CD14-positive monocyte (primary cell): ENCODE results near the gene RINL. TPM values are rescaled to one million over a fixed set of nuclear protein-coding genes. Genes with fewer than 3 reads are reported as not detected.
"Not testable (repeated sequence)": the region's sequence is repeated elsewhere in the genome, so short reads cannot be mapped to it uniquely, and the experiment has no call there.

Source experiments
- DNase-seq, 3 donors: peaks; one replicate each; pipeline ENCODE4 v3.0.0-alpha.2; 2011 to 2022
- H2AFZ ChIP-seq: 2 replicates; pipeline ENCODE4 v1.6.0; 2012; ENCODE audit warnings: mild to moderate bottlenecking, low read depth, low read length, inconsistent platforms; ENCODE audit not compliant: insufficient read depth, poor library complexity, severe bottlenecking
- H3K27ac ChIP-seq, 2 donors: 1 replicate in 1 of 2; 2 replicates in 1 of 2; pipeline ENCODE4 v1.5.1; 2012 to 2013; ENCODE audit warnings: low read length in 2 of 2, control low read depth in 1 of 2, inconsistent platforms in 1 of 2, low read depth in 1 of 2, mild to moderate bottlenecking in 1 of 2
- H3K27me3 ChIP-seq, 2 donors: one replicate each; pipeline versions ENCODE4 v1.6.0 to v1.6.1; 2011 to 2013; ENCODE audit warnings: low read length in 2 of 2; ENCODE audit not compliant: control insufficient read depth in 2 of 2, insufficient read depth in 2 of 2
- H3K36me3 ChIP-seq, 2 donors: replicated peaks in 1 of 2; 1 replicate in 1 of 2; 2 replicates in 1 of 2; pipeline versions ENCODE4 v1.5.1 to v1.6.1; 2012 to 2013; ENCODE audit warnings: low read length in 2 of 2, control low read depth in 1 of 2, inconsistent platforms in 1 of 2, mild to moderate bottlenecking in 1 of 2; ENCODE audit not compliant: insufficient read depth in 2 of 2, control insufficient read depth in 1 of 2
- H3K4me1 ChIP-seq, 2 donors: 1 replicate in 1 of 2; 2 replicates in 1 of 2; pipeline versions ENCODE4 v1.5.1 to v1.6.1; 2012 to 2013; ENCODE audit warnings: low read length in 2 of 2, control low read depth in 1 of 2, inconsistent platforms in 1 of 2, mild to moderate bottlenecking in 1 of 2, moderate library complexity in 1 of 2; ENCODE audit not compliant: insufficient read depth in 2 of 2, control insufficient read depth in 1 of 2
- H3K4me2 ChIP-seq: replicated peaks from 2 replicates; pipeline ENCODE3; 2012; ENCODE audit warnings: low read length, moderate library complexity, mild to moderate bottlenecking; ENCODE audit not compliant: poor library complexity, severe bottlenecking; ENCODE audit errors: extremely low read depth
- H3K4me3 ChIP-seq, 3 experiments: fragments of 200-600 bp in 1 of 3; sonication (generic) in 1 of 3; replicated peaks in 1 of 3; 1 replicate in 2 of 3; 2 replicates in 1 of 3; pipeline ENCODE4 v1.5.1; 2011 to 2013; ENCODE audit warnings: low read length in 3 of 3, mild to moderate bottlenecking in 3 of 3, control low read depth in 2 of 3, low read depth in 2 of 3, inconsistent platforms in 1 of 3, moderate library complexity in 1 of 3
- H3K79me2 ChIP-seq: 2 replicates; pipeline ENCODE4 v1.6.0; 2012; ENCODE audit warnings: mild to moderate bottlenecking, control low read depth, inconsistent platforms, low read length, moderate library complexity; ENCODE audit not compliant: insufficient read depth
- H3K9ac ChIP-seq: 2 replicates; pipeline ENCODE4 v1.6.0; 2017; ENCODE audit warnings: low read length, mild to moderate bottlenecking; ENCODE audit not compliant: insufficient read depth, poor library complexity, severe bottlenecking
- H3K9me3 ChIP-seq, 2 donors: replicated peaks in 1 of 2; 1 replicate in 1 of 2; 2 replicates in 1 of 2; pipeline versions ENCODE4 v1.5.1 to v1.6.1; 2012 to 2013; ENCODE audit warnings: low read length in 2 of 2, control low read depth in 1 of 2; ENCODE audit not compliant: control insufficient read depth in 1 of 2, insufficient read depth in 1 of 2
- H4K20me1 ChIP-seq: 2 replicates; pipeline ENCODE4 v1.6.0; 2012; ENCODE audit warnings: mild to moderate bottlenecking, low read length, control low read depth, moderate library complexity; ENCODE audit not compliant: insufficient read depth
- H3K27ac Mint-ChIP-seq, 7 donors: one replicate each; pipeline ENCODE4 v1.8.0; 2020; ENCODE audit warnings: mild to moderate bottlenecking in 7 of 7, mixed read lengths in 7 of 7, moderate library complexity in 6 of 7, inconsistent platforms in 2 of 7
- H3K27me3 Mint-ChIP-seq, 3 donors: one replicate each; pipeline ENCODE4 v1.8.0; 2021 to 2022; ENCODE audit warnings: low read depth in 3 of 3, mild to moderate bottlenecking in 3 of 3, mixed read lengths in 3 of 3, moderate library complexity in 3 of 3, inconsistent platforms in 1 of 3
- H3K36me3 Mint-ChIP-seq, 2 donors: one replicate each; pipeline ENCODE4 v1.8.0; 2020; ENCODE audit warnings: mixed read lengths in 2 of 2, inconsistent platforms in 1 of 2, mild to moderate bottlenecking in 1 of 2
- H3K4me1 Mint-ChIP-seq: one replicate; pipeline ENCODE4 v1.8.0; 2020; ENCODE audit warnings: mild to moderate bottlenecking, mixed read lengths
- H3K4me3 Mint-ChIP-seq, 2 donors: one replicate each; pipeline ENCODE4 v1.8.0; 2020; ENCODE audit warnings: mild to moderate bottlenecking in 2 of 2, mixed read lengths in 2 of 2, moderate library complexity in 1 of 2
- H3K9me3 Mint-ChIP-seq, 7 donors: one replicate each; pipeline ENCODE4 v1.8.0; 2020 to 2022; ENCODE audit warnings: mixed read lengths in 7 of 7, mild to moderate bottlenecking in 6 of 7, moderate library complexity in 6 of 7, inconsistent platforms in 2 of 7
- CTCF ChIP-seq: fragments of 200-600 bp; IDR thresholded peaks from one replicate; pipeline ENCODE4 v1.8.0; 2022; ENCODE audit warnings: antibody characterized with exemption, mild to moderate bottlenecking
- WGBS: methylation state at CpG from one replicate; pipeline ENCODE4 v1.1.5; 2013; ENCODE audit warnings: missing lambda C conversion rate; ENCODE audit not compliant: insufficient coverage; 5-methylcytosine and 5-hydroxymethylcytosine counted together
- intact Hi-C, 2 donors: fragments of 100-400 bp; cut with micrococcal nuclease; formaldehyde crosslinking; loops; one replicate each; pipeline versions ENCODE4 v1.15.0 to v1.15.1; 2023
- polyA plus RNA-seq, 3 donors: library from polyadenylated mRNA; depleted of rRNA in 1 of 3; unstranded in 2 of 3; stranded (reverse) in 1 of 3; fragments of 300-500 nt in 2 of 3; fragments of >200 nt in 1 of 3; fragmentation: Illumina TruSeq in 2 of 3; gene quantifications; 1 replicate in 2 of 3; 2 replicates in 1 of 3; pipeline ENCODE4 v1.2.3, GENCODE V29; 2012 to 2021

RINL gene
- polyA plus RNA-seq, 3 donors: 4.1 to 13.5 (median 7.2) TPM

GRCh38 chr19:38831142-38831605, 46.9 kb downstream of the RINL start:
- Histone ChIP-seq H3K9ac (peak overlapping the region; percentile 81), H2AFZ (peak overlapping the region; percentile 93), H3K9me3 (no peaks in the 10 kb centered on the region), H3K4me3 (peak overlapping the region; percentile 60 to 81 (median 67)), H3K79me2 (peaks cover 43% of the 10 kb centered on the region), H3K4me1 (peaks cover 33 to 35% of the 10 kb centered on the region in 2 donors), H4K20me1 (peaks cover 4% of the 10 kb centered on the region), H3K4me2 (peak overlapping the region; percentile 87), H3K27ac (peak overlapping the region; percentile 82 to 96), H3K27me3 (no peaks in the 10 kb centered on the region), H3K36me3 (peaks cover 21 to 29% of the 10 kb centered on the region in 2 donors)
- Mint-ChIP-seq H3K4me1 (peaks cover 29% of the 10 kb centered on the region), H3K27me3 (no peaks in the 10 kb centered on the region), H3K9me3 (no peaks in the 10 kb centered on the region), H3K4me3 (peak overlapping the region; percentile 88 to 97), H3K27ac (peak overlapping the region; percentile 90 to 95 (median 94)), H3K36me3 (peaks cover 26 to 38% of the 10 kb centered on the region in 2 donors)
- DNase-seq: peak; percentile 55 to 88 (median 69)
- intact Hi-C loops: loop anchor here in 1 of 2 donors (2.0 to 5.0 kb wide), 2 partner anchors 20 to 66 kb away; partner anchors contain the start of genes NFKBIB and SIRT2
- WGBS: 0% methylated on average over 16 of the region's 16 CpGs
- no peak for TF ChIP-seq CTCF

GRCh38 chr19:38830039-38830733, 47.9 kb downstream of the RINL start:
- H3K4me3 ChIP-seq: peak overlapping the region in 1 of 3 experiments; percentile 81
- DNase-seq: no peak
- H3K9ac ChIP-seq: no peak overlapping the region
- H2AFZ ChIP-seq: no peak overlapping the region
- Mint-ChIP-seq H3K4me3 (peak overlapping the region; percentile 88 to 97), H3K27ac (peak overlapping the region; percentile 91 to 95 (median 94)), H3K27me3 (no peaks in the 10 kb centered on the region), H3K9me3 (no peaks in the 10 kb centered on the region), H3K4me1 (peaks cover 29% of the 10 kb centered on the region), H3K36me3 (peaks cover 26 to 33% of the 10 kb centered on the region in 2 donors)
- no peaks in the 10 kb centered on the region for H3K27me3 ChIP-seq
- peaks cover 4% of the 10 kb centered on the region for H4K20me1 ChIP-seq
- H3K4me2 ChIP-seq: peak overlapping the region; percentile 87
- WGBS: 93% methylated on average over 2 of the region's 4 CpGs
- H3K9me3 ChIP-seq: no peaks in the 10 kb centered on the region
- TF ChIP-seq CTCF: no peak
- H3K36me3 ChIP-seq: peaks cover 20 to 29% of the 10 kb centered on the region in 2 donors
- H3K27ac ChIP-seq: peak overlapping the region; percentile 82 to 96
- peaks cover 43% of the 10 kb centered on the region for H3K79me2 ChIP-seq
- peaks cover 33 to 35% of the 10 kb centered on the region in 2 donors for H3K4me1 ChIP-seq
- intact Hi-C loops: loop anchor here in 1 of 2 donors (2.0 to 5.0 kb wide), 2 partner anchors 21 to 67 kb away; partner anchors contain the start of genes NFKBIB and SIRT2

GRCh38 chr19:38829203-38829602, 48.9 kb downstream of the RINL start:
- no CpG with 5 or more reads among the region's 7 CpGs for WGBS
- peak; percentile 76 to 83 (median 79) for DNase-seq
- peaks cover 29 to 38% of the 10 kb centered on the region in 2 donors for H3K36me3 ChIP-seq
- H2AFZ ChIP-seq, H3K9me3 ChIP-seq, H4K20me1 ChIP-seq, H3K27me3 Mint-ChIP-seq, H3K27me3 ChIP-seq, H3K4me3 ChIP-seq, H3K4me3 Mint-ChIP-seq, H3K9me3 Mint-ChIP-seq, H3K9ac ChIP-seq, H3K4me2 ChIP-seq, intact Hi-C loops: not testable (repeated sequence)
- H3K27ac ChIP-seq: peak overlapping the region; percentile 57 to 96
- H3K4me1 ChIP-seq: peaks cover 33 to 35% of the 10 kb centered on the region in 2 donors
- Mint-ChIP-seq H3K36me3 (peaks cover 36 to 43% of the 10 kb centered on the region in 2 donors), H3K27ac (peak overlapping the region; percentile 85 to 93 (median 91)), H3K4me1 (peaks cover 29% of the 10 kb centered on the region)
- peaks cover 43% of the 10 kb centered on the region for H3K79me2 ChIP-seq
